ENCODE results near the gene DNAJC7. TPM values are rescaled to one million over a fixed set of nuclear protein-coding genes. Genes with fewer than 3 reads are reported as not detected.

The DNAJC7 gene
- total RNA-seq: 63.8 and 80.7 TPM in 2 replicates

DNA sequence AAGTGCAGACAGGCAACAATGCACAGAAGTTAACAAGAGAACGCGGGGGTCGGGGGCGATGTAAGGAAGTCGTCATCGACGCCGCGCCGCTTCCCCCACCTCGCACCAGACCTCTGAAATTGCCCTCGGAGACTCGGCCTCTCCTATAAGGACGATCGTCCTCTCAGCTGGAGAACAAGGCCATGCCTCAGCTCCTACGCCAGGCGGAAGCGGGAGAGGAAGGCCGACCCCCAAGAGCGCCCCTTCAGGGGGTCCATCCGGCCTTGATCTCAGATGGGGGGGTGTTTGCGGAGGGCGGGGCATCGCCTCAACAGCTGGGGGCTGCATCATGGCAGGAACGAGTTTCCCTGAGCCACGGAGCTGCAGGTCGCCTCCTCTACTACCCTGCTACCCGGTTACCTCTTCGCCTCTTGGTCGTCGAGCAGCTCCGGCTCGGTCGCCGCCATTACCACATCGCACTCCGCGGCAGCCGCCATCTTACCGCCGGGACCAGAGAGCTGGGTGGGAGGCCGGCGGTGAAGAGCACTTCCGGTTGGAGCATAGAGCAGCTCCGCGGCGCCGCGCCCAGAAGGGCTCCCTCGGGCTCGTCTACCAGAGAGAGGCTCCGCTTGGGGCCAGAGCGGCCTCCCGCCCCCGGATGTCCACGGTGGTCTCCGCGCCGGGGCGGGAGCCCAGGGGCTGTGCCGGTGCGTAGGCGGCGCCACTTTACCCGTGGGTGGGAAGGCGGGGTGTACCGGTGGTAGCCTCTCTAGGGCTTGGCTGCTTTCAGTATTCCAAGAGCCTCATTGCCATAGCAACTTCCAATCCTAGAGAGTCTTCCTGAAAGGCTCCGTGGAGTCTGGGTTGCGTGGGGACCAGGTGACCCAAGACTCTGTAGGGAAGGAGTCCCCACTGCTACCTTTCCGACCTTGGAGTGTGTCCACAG lies at the start of gene DNAJC7:
Gene DNAJC7 (minus strand): TSS at position 499 of the 925 bp plus-strand sequence. CDS start 23 bp downstream, at position 476.
- TF ChIP-seq, protein P1, sequence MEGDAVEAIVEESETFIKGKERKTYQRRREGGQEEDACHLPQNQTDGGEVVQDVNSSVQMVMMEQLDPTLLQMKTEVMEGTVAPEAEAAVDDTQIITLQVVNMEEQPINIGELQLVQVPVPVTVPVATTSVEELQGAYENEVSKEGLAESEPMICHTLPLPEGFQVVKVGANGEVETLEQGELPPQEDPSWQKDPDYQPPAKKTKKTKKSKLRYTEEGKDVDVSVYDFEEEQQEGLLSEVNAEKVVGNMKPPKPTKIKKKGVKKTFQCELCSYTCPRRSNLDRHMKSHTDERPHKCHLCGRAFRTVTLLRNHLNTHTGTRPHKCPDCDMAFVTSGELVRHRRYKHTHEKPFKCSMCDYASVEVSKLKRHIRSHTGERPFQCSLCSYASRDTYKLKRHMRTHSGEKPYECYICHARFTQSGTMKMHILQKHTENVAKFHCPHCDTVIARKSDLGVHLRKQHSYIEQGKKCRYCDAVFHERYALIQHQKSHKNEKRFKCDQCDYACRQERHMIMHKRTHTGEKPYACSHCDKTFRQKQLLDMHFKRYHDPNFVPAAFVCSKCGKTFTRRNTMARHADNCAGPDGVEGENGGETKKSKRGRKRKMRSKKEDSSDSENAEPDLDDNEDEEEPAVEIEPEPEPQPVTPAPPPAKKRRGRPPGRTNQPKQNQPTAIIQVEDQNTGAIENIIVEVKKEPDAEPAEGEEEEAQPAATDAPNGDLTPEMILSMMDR (IDR thresholded peaks at IDR 0.05; ENCODE audit: insufficient read depth, low read depth, low read length): no peak
- DNase-seq (ENCODE audit: low read depth): peak; percentile 91
- peak within 1 kb of the TSS; percentile 94 for H3K4me3 ChIP-seq (ENCODE audit: low read depth, low read length)

- TF ChIP-seq, protein P1 (IDR thresholded peaks at IDR 0.05; ENCODE audit: insufficient read depth, low read depth, low read length): no peak
- H3K4me3 ChIP-seq (ENCODE audit: low read depth, low read length): no peak overlapping the region
- DNase-seq (ENCODE audit: low read depth): no peak
Observed at GRCh38 chr17:42065201-42065600, 48.0 kb upstream of the DNAJC7 start.

- TF ChIP-seq, protein P1 (IDR thresholded peaks at IDR 0.05; ENCODE audit: insufficient read depth, low read depth, low read length): no peak
- no peak overlapping the region for H3K4me3 ChIP-seq (ENCODE audit: low read depth, low read length)
- no peak for DNase-seq (ENCODE audit: low read depth)
Observed at GRCh38 chr17:42062681-42063080, 45.4 kb upstream of the DNAJC7 start.

- TF ChIP-seq, protein P1 (IDR thresholded peaks at IDR 0.05; ENCODE audit: insufficient read depth, low read depth, low read length): no peak
- no peak for DNase-seq (ENCODE audit: low read depth)
- H3K4me3 ChIP-seq (ENCODE audit: low read depth, low read length): no peak overlapping the region
Observed at GRCh38 chr17:42061646-42062487, 44.6 kb upstream of the DNAJC7 start.

DNA sequence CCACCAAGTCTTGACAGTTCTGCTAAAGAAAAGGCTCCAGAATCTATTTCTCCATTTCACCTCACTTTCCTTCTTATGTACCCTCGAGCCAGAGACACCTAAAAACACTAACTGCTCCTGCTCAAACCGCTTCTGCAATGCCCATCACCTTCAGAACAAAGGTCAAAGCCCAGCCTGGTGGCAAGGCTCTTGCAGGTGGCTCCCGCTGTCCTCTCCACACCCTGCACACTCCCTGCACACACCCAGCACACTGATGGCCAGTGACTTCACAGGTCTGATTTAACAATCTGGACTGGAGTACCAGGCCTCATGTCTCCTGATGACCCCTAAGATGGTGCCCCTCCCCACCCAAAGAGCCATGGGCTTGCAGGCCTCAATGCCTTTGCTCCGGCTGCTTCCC lies 43.0 kb upstream of the DNAJC7 start:
- DNase-seq (ENCODE audit: low read depth): no peak
- TF ChIP-seq, protein P1 (IDR thresholded peaks at IDR 0.05; ENCODE audit: insufficient read depth, low read depth, low read length): no peak
- no peak overlapping the region for H3K4me3 ChIP-seq (ENCODE audit: low read depth, low read length)

DNA sequence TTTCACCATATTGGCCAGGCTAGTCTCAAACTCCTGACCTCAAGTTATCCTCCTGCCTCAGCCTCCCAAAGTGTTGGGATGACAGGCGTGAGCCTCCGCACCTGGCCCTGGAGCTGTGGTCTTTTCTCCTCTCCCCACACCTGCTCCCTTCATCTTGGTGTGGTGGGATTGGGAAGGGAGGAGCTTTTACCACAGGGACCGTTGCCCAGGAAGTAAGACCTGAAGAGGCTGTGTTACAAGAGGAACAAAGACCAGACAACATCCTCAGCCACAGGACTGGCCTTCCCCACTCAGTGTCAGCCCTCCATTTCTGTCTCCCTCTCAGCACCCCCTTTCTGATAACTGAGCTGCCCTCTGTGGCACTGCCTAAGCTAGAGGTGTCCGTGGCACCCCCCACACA lies 42.6 kb upstream of the DNAJC7 start:
- no peak for DNase-seq (ENCODE audit: low read depth)
- TF ChIP-seq, protein P1 (IDR thresholded peaks at IDR 0.05; ENCODE audit: insufficient read depth, low read depth, low read length): no peak

More for the DNA sequence above, 42.6 kb upstream of the DNAJC7 start:
- H3K4me3 ChIP-seq (ENCODE audit: low read depth, low read length): no peak overlapping the region

Measured in fibroblast of villous mesenchyme (primary cell).